Common myeloid progenitor, CD34-positive (primary cell): ENCODE results near the gene NR2F6.
A peak's percentile ranks its signal among the peaks of the same experiment; 100 is the strongest.

Source experiments
- CTCF ChIA-PET: fragments of 350-600 bp; sonication (Branson Sonifier 250); formaldehyde crosslinking; loops from one replicate; lab custom pipeline; 2021; ENCODE audit warnings: antibody characterized with exemption; lab: Charles Lee
- POLR2A ChIA-PET: fragments of 350-600 bp; sonication (Branson Sonifier 250); formaldehyde crosslinking; loops from one replicate; lab custom pipeline; 2021; ENCODE audit warnings: antibody characterized with exemption; lab: Charles Lee
- DNase-seq, 3 donors: peaks; one replicate each; pipeline versions ENCODE4 v3.0.0 to v3.0.0-alpha.2; 2013
- H3K27ac ChIP-seq, 2 experiments: 1 replicate in 1 of 2; 2 replicates in 1 of 2; pipeline ENCODE4 v1.7.0; 2013; ENCODE audit warnings: inconsistent platforms in 2 of 2, low read length in 2 of 2, mild to moderate bottlenecking in 2 of 2, low read depth in 1 of 2, moderate library complexity in 1 of 2; ENCODE audit not compliant: severe bottlenecking in 2 of 2, insufficient read depth in 1 of 2, poor library complexity in 1 of 2
- H3K27me3 ChIP-seq, 5 experiments: replicated peaks in 2 of 5; 1 replicate in 3 of 5; 2 replicates in 2 of 5; pipeline versions ENCODE4 v1.6.1 to v1.7.0; 2013; ENCODE audit warnings: low read length in 4 of 5, mild to moderate bottlenecking in 2 of 5, moderate library complexity in 2 of 5, inconsistent platforms in 1 of 5; ENCODE audit not compliant: insufficient read depth in 5 of 5, control insufficient read depth in 4 of 5
- H3K36me3 ChIP-seq, 4 experiments: 1 replicate in 2 of 4; 2 replicates in 2 of 4; pipeline versions ENCODE4 v1.6.1 to v1.7.0; 2013; ENCODE audit warnings: low read length in 3 of 4, control low read depth in 1 of 4, mild to moderate bottlenecking in 1 of 4; ENCODE audit not compliant: control insufficient read depth in 4 of 4, insufficient read depth in 4 of 4
- H3K4me1 ChIP-seq, 4 experiments: 1 replicate in 3 of 4; 2 replicates in 1 of 4; pipeline versions ENCODE4 v1.6.1 to v1.7.1; 2013; ENCODE audit warnings: low read length in 3 of 4, mild to moderate bottlenecking in 3 of 4, control low read depth in 1 of 4, inconsistent platforms in 1 of 4, moderate library complexity in 1 of 4; ENCODE audit not compliant: control insufficient read depth in 4 of 4, insufficient read depth in 4 of 4; ENCODE audit errors: control extremely low read depth in 1 of 4
- H3K4me3 ChIP-seq, 7 experiments: 1 replicate in 4 of 7; 2 replicates in 3 of 7; pipeline versions ENCODE4 v1.5.1 to v1.7.0; 2013; ENCODE audit warnings: mild to moderate bottlenecking in 7 of 7, low read length in 6 of 7, moderate library complexity in 6 of 7, inconsistent platforms in 2 of 7, low read depth in 2 of 7, control low read depth in 1 of 7; ENCODE audit not compliant: insufficient read depth in 4 of 7, control insufficient read depth in 1 of 7; ENCODE audit errors: extremely low read depth in 1 of 7
- H3K9me3 ChIP-seq, 5 experiments: 1 replicate in 4 of 5; 2 replicates in 1 of 5; pipeline versions ENCODE4 v1.6.1 to v1.7.1; 2013; ENCODE audit warnings: low read length in 4 of 5, mild to moderate bottlenecking in 2 of 5, inconsistent platforms in 1 of 5, low read depth in 1 of 5, moderate library complexity in 1 of 5; ENCODE audit not compliant: control insufficient read depth in 4 of 5, insufficient read depth in 2 of 5; ENCODE audit errors: control extremely low read depth in 1 of 5
- WGBS: methylation state at CpG from one replicate; pipeline ENCODE4 v1.1.5; 2013; ENCODE audit not compliant: insufficient coverage; 5-methylcytosine and 5-hydroxymethylcytosine counted together

Gene NR2F6

GRCh38 chr19:17256130-17256529, 10.4 kb upstream of the NR2F6 start:
- ChIA-PET CTCF (interaction anchor here (1.8 to 14.3 kb wide), 2 partner anchors 8 to 29 kb away, joined by 7 to 183 read pairs; partner anchors contain the start of genes ANKLE1 and USHBP1), POLR2A (interaction anchor here (0.6 kb wide), 1 partner anchor 149 kb away, joined by 3 read pairs; the partner anchor contains the start of gene BST2)
- H3K36me3 ChIP-seq = no peaks in the 10 kb centered on the region
- peaks cover 0 to 20% (median 12%) of the 10 kb centered on the region in 5 experiments for H3K9me3 ChIP-seq
- no peak overlapping the region for H3K27ac ChIP-seq
- H3K4me1 ChIP-seq = peaks cover 0 to 2% (median 0%) of the 10 kb centered on the region in 4 experiments
- 90% methylated on average over 3 of the region's 3 CpGs for WGBS
- no peak overlapping the region for H3K4me3 ChIP-seq
- no peaks in the 10 kb centered on the region for H3K27me3 ChIP-seq
- no peak for DNase-seq

- POLR2A ChIA-PET = interaction anchor here (0.6 kb wide), 1 partner anchor 37 kb away, joined by 3 read pairs; no protein-coding TSS in a partner anchor
- Histone ChIP-seq H3K36me3 (no peaks in the 10 kb centered on the region), H3K27me3 (no peaks in the 10 kb centered on the region), H3K4me1 (no peaks in the 10 kb centered on the region), H3K27ac (no peak overlapping the region), H3K4me3 (no peak overlapping the region), H3K9me3 (peaks cover 0 to 16% (median 12%) of the 10 kb centered on the region in 5 experiments)
- no peak for DNase-seq
- WGBS = 90% methylated on average over 14 of the region's 18 CpGs
- CTCF ChIA-PET = interaction anchor here (0.8 to 14.3 kb wide), 3 partner anchors 8 to 30 kb away, joined by 3 to 183 read pairs (median 7); partner anchors contain the start of genes ANKLE1 and USHBP1
Observed at GRCh38 chr19:17255150-17255621, 9.5 kb upstream of the NR2F6 start.

DNA sequence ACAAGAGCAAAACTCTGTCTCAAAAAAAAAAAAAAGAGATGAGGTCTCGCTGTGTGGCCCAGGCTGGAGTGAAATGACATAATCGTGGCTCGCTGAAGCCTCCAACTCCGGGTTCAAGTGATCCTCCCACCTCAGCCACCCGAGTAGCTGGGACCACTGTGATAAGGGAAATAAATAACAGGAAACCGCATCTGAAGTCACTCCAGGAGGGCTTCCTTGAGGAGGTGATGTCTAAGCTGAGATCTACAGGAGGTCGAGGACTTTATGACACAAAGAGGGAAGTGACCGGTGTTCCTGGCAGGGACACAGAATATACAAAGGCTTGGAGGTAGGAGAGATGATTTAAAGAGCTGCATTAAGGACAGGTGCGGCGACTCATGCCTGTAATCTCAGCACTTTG, 8.9 kb upstream of the NR2F6 start:
- 85% methylated on average over 8 of the region's 10 CpGs for WGBS

GRCh38 chr19:17249887-17250548, 4.3 kb upstream of the NR2F6 start:
- H3K9me3 ChIP-seq = no peaks in the 10 kb centered on the region
- WGBS = 92% methylated on average over 13 of the region's 15 CpGs
- no peaks in the 10 kb centered on the region for H3K27me3 ChIP-seq
- peaks cover 0 to 13% (median 11%) of the 10 kb centered on the region in 4 experiments for H3K4me1 ChIP-seq
- CTCF ChIA-PET = interaction anchor here (1.6 to 2.3 kb wide), 3 partner anchors 8 to 31 kb away, joined by 4 to 12 read pairs (median 4); partner anchors contain the start of gene ANKLE1
- DNase-seq = no peak
- no peak overlapping the region for H3K4me3 ChIP-seq
- POLR2A ChIA-PET = interaction anchor here (0.5 to 0.6 kb wide), 2 partner anchors 12 to 772 kb away, joined by 3 read pairs; no protein-coding TSS in a partner anchor
- H3K27ac ChIP-seq = no peak overlapping the region
- no peaks in the 10 kb centered on the region for H3K36me3 ChIP-seq

More for the DNA sequence above, 8.9 kb upstream of the NR2F6 start:
- Histone ChIP-seq H3K4me1 (no peaks in the 10 kb centered on the region), H3K4me3 (no peak overlapping the region), H3K27ac (no peak overlapping the region), H3K9me3 (peaks cover 0 to 10% (median 8%) of the 10 kb centered on the region in 5 experiments), H3K27me3 (no peaks in the 10 kb centered on the region), H3K36me3 (no peaks in the 10 kb centered on the region)
- ChIA-PET CTCF (interaction anchor here (0.8 to 14.3 kb wide), 2 partner anchors 8 to 31 kb away, joined by 3 to 183 read pairs; partner anchors contain the start of gene ANKLE1), POLR2A (no interaction called here)
- no peak for DNase-seq

DNA sequence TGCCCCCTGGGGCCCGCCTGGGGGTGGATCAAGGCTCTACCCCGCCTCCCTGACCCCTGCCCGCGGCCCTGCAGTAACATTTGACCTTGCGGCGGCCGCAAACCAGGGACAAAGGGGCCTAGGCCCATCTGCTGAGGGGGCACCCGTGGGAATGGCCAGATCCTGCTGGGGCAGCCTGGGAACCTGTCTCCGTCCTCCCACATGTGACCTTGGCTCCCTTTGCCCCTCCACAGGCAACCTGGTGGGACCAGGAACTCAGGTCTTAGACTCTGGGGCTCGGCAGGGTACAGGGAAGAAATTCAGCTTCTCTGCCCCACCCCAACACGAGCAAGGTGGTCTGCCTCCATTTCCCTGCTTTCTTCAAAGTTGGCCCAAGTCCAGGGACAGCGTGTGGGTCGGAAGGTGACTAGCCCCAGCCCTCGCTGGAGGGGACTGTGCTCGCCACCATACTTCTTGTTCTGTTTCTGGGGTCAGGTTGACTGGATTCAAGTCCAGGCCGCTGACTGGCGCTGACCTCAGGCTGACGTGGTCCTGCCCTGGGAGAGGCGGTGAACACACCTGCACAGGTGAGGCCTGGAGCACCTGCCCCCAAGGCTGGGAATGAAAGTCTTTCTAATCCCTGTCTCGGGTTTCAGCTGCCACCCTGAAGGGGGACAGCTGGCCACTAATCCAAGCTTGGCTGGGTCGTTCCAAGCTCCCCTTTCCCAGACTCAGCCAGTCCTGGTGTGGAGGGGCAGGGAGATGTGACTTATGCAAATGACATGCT, 2.5 kb upstream of the NR2F6 start:
- CTCF ChIA-PET = interaction anchor here (1.0 to 2.3 kb wide), 4 partner anchors 10 to 33 kb away, joined by 3 to 12 read pairs (median 4); partner anchors contain the start of gene ANKLE1
- no peaks in the 10 kb centered on the region for H3K27me3 ChIP-seq
- no peaks in the 10 kb centered on the region for H3K36me3 ChIP-seq
- no peak overlapping the region for H3K27ac ChIP-seq
- 94% methylated on average over 20 of the region's 21 CpGs for WGBS
- POLR2A ChIA-PET = no interaction called here
- no peaks in the 10 kb centered on the region for H3K9me3 ChIP-seq
- DNase-seq = no peak
- no peak overlapping the region for H3K4me3 ChIP-seq
- peaks cover 0 to 25% (median 24%) of the 10 kb centered on the region in 4 experiments for H3K4me1 ChIP-seq

DNA sequence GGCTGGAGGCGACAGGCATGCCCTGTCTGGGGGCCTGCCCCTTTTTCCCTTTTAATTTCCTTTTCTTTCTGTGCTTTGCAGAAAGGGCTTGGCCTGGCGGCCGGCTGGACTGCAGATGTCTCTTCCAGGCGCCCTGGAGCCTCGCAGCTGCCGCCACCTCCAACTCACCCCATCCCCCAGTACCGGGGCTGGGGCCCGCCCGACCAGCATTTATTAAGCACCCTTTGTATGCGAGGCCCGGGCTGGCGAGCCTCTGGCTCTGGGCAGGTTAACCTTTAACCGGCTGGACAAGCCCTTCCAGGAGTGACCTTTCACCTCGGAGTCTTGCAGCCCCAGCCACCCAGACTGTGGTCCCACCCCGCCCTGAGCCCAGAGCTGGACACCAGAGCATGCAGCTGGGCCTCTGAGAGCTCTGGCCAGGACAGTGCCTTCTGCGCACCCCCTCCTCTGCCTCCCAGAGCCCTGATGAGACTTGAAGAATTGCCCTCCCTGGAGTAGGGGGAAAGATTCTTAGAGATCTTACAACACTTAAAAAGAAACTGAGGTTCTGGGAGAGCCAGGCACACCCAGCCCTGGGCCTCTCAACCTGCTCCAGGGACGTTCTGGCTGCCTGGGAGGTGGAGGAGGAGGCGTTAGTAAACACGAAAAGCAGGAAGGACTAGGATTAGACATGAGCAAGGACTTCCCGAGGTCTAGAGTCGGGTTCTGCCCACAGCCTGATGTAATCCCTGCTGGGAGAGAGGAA, 1.1 kb upstream of the NR2F6 start:
- H3K36me3 ChIP-seq = no peaks in the 10 kb centered on the region
- peak overlapping the region in 1 of 2 experiments; percentile 70 for H3K27ac ChIP-seq
- H3K4me3 ChIP-seq = peak overlapping the region; percentile 40 to 79 (median 65)
- H3K27me3 ChIP-seq = no peaks in the 10 kb centered on the region
- CTCF ChIA-PET = interaction anchor here (1.3 kb wide), 1 partner anchor 8 kb away, joined by 3 read pairs; no protein-coding TSS in a partner anchor
- H3K9me3 ChIP-seq = no peaks in the 10 kb centered on the region
- POLR2A ChIA-PET = no interaction called here
- WGBS = 17% methylated on average over 13 of the region's 21 CpGs
- no peak for DNase-seq
- H3K4me1 ChIP-seq = peaks cover 0 to 25% (median 24%) of the 10 kb centered on the region in 4 experiments
